ENCODE results near the gene NUDT17. TPM values are rescaled to one million over a fixed set of nuclear protein-coding genes. Genes with fewer than 3 reads are reported as not detected.

Gene NUDT17
- total and polyA plus RNA-seq, 7 donors, result 1.4 to 2.9 (median 1.8) TPM

GRCh38 chr1:145863282-145864018 is 18.0 kb downstream of the NUDT17 start:
- H3K4me1 ChIP-seq, result no peaks in the 10 kb centered on the region
- no peak for ATAC-seq
- 66 to 76% (median 69%) methylated on average over 5 of the region's 5 CpGs for WGBS, 3 donors

GRCh38 chr1:145868232-145868631 is 22.8 kb downstream of the NUDT17 start:
- no peaks in the 10 kb centered on the region for H3K27me3 ChIP-seq (ENCODE audit: insufficient read depth in 3 of 3, low read length in 2 of 3)
- ATAC-seq (no peak), DNase-seq (no peak)
- peaks cover 0 to 38% of the 10 kb centered on the region in 2 donors for H3K36me3 ChIP-seq (ENCODE audit: insufficient read depth in 1 of 2, low read depth in 1 of 2)
- H3K27ac ChIP-seq, result no peak overlapping the region
- H3K9me3 ChIP-seq, result no peaks in the 10 kb centered on the region
- H3K4me1 ChIP-seq, result peaks cover 23% of the 10 kb centered on the region
- H3K4me3 ChIP-seq, result no peak overlapping the region
- 77 to 86% (median 80%) methylated on average over 4 of the region's 4 CpGs for WGBS, 3 donors
- intact Hi-C loops (cut with DNase I), result no loop called here
- TF ChIP-seq CTCF (IDR thresholded peaks at IDR 0.05), result no peak

More at GRCh38 chr1:145863282-145864018, 18.0 kb downstream of the NUDT17 start:
- Histone ChIP-seq H3K27me3 (ENCODE audit: insufficient read depth in 3 of 3, low read length in 2 of 3) (no peaks in the 10 kb centered on the region), H3K27ac (no peak overlapping the region), H3K4me3 (no peak overlapping the region), H3K9me3 (no peaks in the 10 kb centered on the region), H3K36me3 (ENCODE audit: insufficient read depth in 1 of 2, low read depth in 1 of 2) (peaks cover 0 to 38% of the 10 kb centered on the region in 2 donors)
- peak in 1 of 2 donors; percentile 64 for DNase-seq
- intact Hi-C loops (cut with DNase I), result no loop called here
- TF ChIP-seq CTCF (IDR thresholded peaks at IDR 0.05), result no peak

- WGBS, 3 donors, result 7 to 13% (median 9%) methylated on average over 45 to 47 of the region's 47 CpGs
- intact Hi-C loops (cut with DNase I), result no loop called here
- ATAC-seq (peak; percentile 93 to 95 (median 94)), DNase-seq (peak; percentile 86 to 93)
- peak overlapping the region; percentile 88 for H3K27ac ChIP-seq
- peaks cover 23% of the 10 kb centered on the region for H3K4me1 ChIP-seq
- no peak for TF ChIP-seq CTCF (IDR thresholded peaks at IDR 0.05)
- H3K36me3 ChIP-seq (ENCODE audit: insufficient read depth in 1 of 2, low read depth in 1 of 2), result peaks cover 0 to 9% of the 10 kb centered on the region in 2 donors
- no peaks in the 10 kb centered on the region for H3K27me3 ChIP-seq (ENCODE audit: insufficient read depth in 3 of 3, low read length in 2 of 3)
- peak overlapping the region; percentile 81 for H3K4me3 ChIP-seq
- H3K9me3 ChIP-seq, result no peaks in the 10 kb centered on the region
Observed at GRCh38 chr1:145871994-145872924, 26.8 kb downstream of the NUDT17 start.

- DNase-seq (no peak), ATAC-seq (no peak)
- Histone ChIP-seq H3K27ac (no peak overlapping the region), H3K36me3 (ENCODE audit: insufficient read depth in 1 of 2, low read depth in 1 of 2) (no peaks in the 10 kb centered on the region), H3K27me3 (ENCODE audit: insufficient read depth in 3 of 3, low read length in 2 of 3) (no peaks in the 10 kb centered on the region), H3K9me3 (no peaks in the 10 kb centered on the region), H3K4me3 (no peak overlapping the region), H3K4me1 (peaks cover 23% of the 10 kb centered on the region)
- intact Hi-C loops (cut with DNase I), result no loop called here
- TF ChIP-seq CTCF (IDR thresholded peaks at IDR 0.05), result no peak
- 95 to 98% (median 97%) methylated on average over 12 of the region's 12 CpGs for WGBS, 3 donors
Observed at GRCh38 chr1:145874646-145875045, 29.2 kb downstream of the NUDT17 start.

Data from psoas muscle (tissue), 8 donors.